ENCODE measurements around the gene ATG12.
A peak's percentile ranks its signal among the peaks of the same experiment; 100 is the strongest.
"Not testable (repeated sequence)": the region's sequence is repeated elsewhere in the genome, so short reads cannot be mapped to it uniquely, and the experiment has no call there.

ATG12 gene

GRCh38 chr5:115841382-115842088 is at the start of gene ATG12, which contains the start of gene AP3S1:
Gene ATG12, minus strand, starts transcription at chr5:115841565. Its CDS starts 13 bp downstream, at chr5:115841552.
Gene AP3S1, plus strand, starts transcription at chr5:115841935. Its CDS starts 103 bp downstream, at chr5:115842038.
- Histone ChIP-seq H3K4me3 (ENCODE audit: low read length) (peak within 1 kb of the TSS; percentile 99), H3K4me1 (ENCODE audit: control insufficient read depth, insufficient read depth, low read length) (peaks cover 60% of the 10 kb centered on the region), H3K9me3 (ENCODE audit: control insufficient read depth, low read length) (no peaks in the 10 kb centered on the region), H3K36me3 (ENCODE audit: control insufficient read depth, insufficient read depth, low read length, severe bottlenecking) (peaks cover 12% of the 10 kb centered on the region), H3K27me3 (replicated peaks; ENCODE audit: control insufficient read depth, insufficient read depth, low read length) (no peaks in the 10 kb centered on the region), H3K9ac (ENCODE audit: low read length) (peak within 1 kb of the TSS; percentile 87)
- peak; percentile 96 for DNase-seq (ENCODE audit: low read depth)

- no peaks in the 10 kb centered on the region for H3K9me3 ChIP-seq (ENCODE audit: control insufficient read depth, low read length)
- no peaks in the 10 kb centered on the region for H3K27me3 ChIP-seq (replicated peaks; ENCODE audit: control insufficient read depth, insufficient read depth, low read length)
- H3K9ac ChIP-seq (ENCODE audit: low read length): peak overlapping the region; percentile 44
- H3K4me1 ChIP-seq (ENCODE audit: control insufficient read depth, insufficient read depth, low read length): peaks cover 8% of the 10 kb centered on the region
- peak; percentile 67 for DNase-seq (ENCODE audit: low read depth)
- no peak overlapping the region for H3K4me3 ChIP-seq (ENCODE audit: low read length)
- peaks cover 11% of the 10 kb centered on the region for H3K36me3 ChIP-seq (ENCODE audit: control insufficient read depth, insufficient read depth, low read length, severe bottlenecking)
Observed at GRCh38 chr5:115888027-115888426, 46.7 kb upstream of the ATG12 start.

- not testable (repeated sequence) for H3K4me1 ChIP-seq (ENCODE audit: control insufficient read depth, insufficient read depth, low read length); H3K4me3 ChIP-seq (ENCODE audit: low read length); H3K9me3 ChIP-seq (ENCODE audit: control insufficient read depth, low read length); H3K27me3 ChIP-seq (replicated peaks; ENCODE audit: control insufficient read depth, insufficient read depth, low read length); DNase-seq (ENCODE audit: low read depth); H3K9ac ChIP-seq (ENCODE audit: low read length)
- H3K36me3 ChIP-seq (ENCODE audit: control insufficient read depth, insufficient read depth, low read length, severe bottlenecking): peaks cover 12% of the 10 kb centered on the region
Observed at GRCh38 chr5:115885208-115885607, 43.8 kb upstream of the ATG12 start.

GRCh38 chr5:115884704-115885103 is 43.3 kb upstream of the ATG12 start:
- Histone ChIP-seq H3K9me3 (ENCODE audit: control insufficient read depth, low read length) (no peaks in the 10 kb centered on the region), H3K4me3 (ENCODE audit: low read length) (no peak overlapping the region), H3K4me1 (ENCODE audit: control insufficient read depth, insufficient read depth, low read length) (peaks cover 8% of the 10 kb centered on the region), H3K36me3 (ENCODE audit: control insufficient read depth, insufficient read depth, low read length, severe bottlenecking) (peaks cover 12% of the 10 kb centered on the region), H3K9ac (ENCODE audit: low read length) (no peak overlapping the region), H3K27me3 (replicated peaks; ENCODE audit: control insufficient read depth, insufficient read depth, low read length) (no peaks in the 10 kb centered on the region)
- no peak for DNase-seq (ENCODE audit: low read depth)

GRCh38 chr5:115882434-115882833 is 41.1 kb upstream of the ATG12 start:
- not testable (repeated sequence) for H3K9ac ChIP-seq (ENCODE audit: low read length); H3K27me3 ChIP-seq (replicated peaks; ENCODE audit: control insufficient read depth, insufficient read depth, low read length); H3K4me3 ChIP-seq (ENCODE audit: low read length); H3K4me1 ChIP-seq (ENCODE audit: control insufficient read depth, insufficient read depth, low read length); DNase-seq (ENCODE audit: low read depth); H3K9me3 ChIP-seq (ENCODE audit: control insufficient read depth, low read length)
- H3K36me3 ChIP-seq (ENCODE audit: control insufficient read depth, insufficient read depth, low read length, severe bottlenecking): peaks cover 12% of the 10 kb centered on the region

- H3K9ac ChIP-seq (ENCODE audit: low read length); H3K36me3 ChIP-seq (ENCODE audit: control insufficient read depth, insufficient read depth, low read length, severe bottlenecking); H3K4me1 ChIP-seq (ENCODE audit: control insufficient read depth, insufficient read depth, low read length); DNase-seq (ENCODE audit: low read depth); H3K9me3 ChIP-seq (ENCODE audit: control insufficient read depth, low read length); H3K4me3 ChIP-seq (ENCODE audit: low read length); H3K27me3 ChIP-seq (replicated peaks; ENCODE audit: control insufficient read depth, insufficient read depth, low read length): not testable (repeated sequence)
Observed at GRCh38 chr5:115877342-115877741, 36.0 kb upstream of the ATG12 start.

- DNase-seq (ENCODE audit: low read depth): no peak
- Histone ChIP-seq H3K4me3 (ENCODE audit: low read length) (no peak overlapping the region), H3K27me3 (replicated peaks; ENCODE audit: control insufficient read depth, insufficient read depth, low read length) (no peaks in the 10 kb centered on the region), H3K9ac (ENCODE audit: low read length) (no peak overlapping the region), H3K9me3 (ENCODE audit: control insufficient read depth, low read length) (no peaks in the 10 kb centered on the region), H3K36me3 (ENCODE audit: control insufficient read depth, insufficient read depth, low read length, severe bottlenecking) (peaks cover 19% of the 10 kb centered on the region), H3K4me1 (ENCODE audit: control insufficient read depth, insufficient read depth, low read length) (peaks cover 9% of the 10 kb centered on the region)
Observed at GRCh38 chr5:115875447-115875846, 34.1 kb upstream of the ATG12 start.

GRCh38 chr5:115873392-115873791 is 32.0 kb upstream of the ATG12 start:
- no peak overlapping the region for H3K9ac ChIP-seq (ENCODE audit: low read length)
- peaks cover 9% of the 10 kb centered on the region for H3K4me1 ChIP-seq (ENCODE audit: control insufficient read depth, insufficient read depth, low read length)
- H3K9me3 ChIP-seq (ENCODE audit: control insufficient read depth, low read length): no peaks in the 10 kb centered on the region
- peaks cover 27% of the 10 kb centered on the region for H3K36me3 ChIP-seq (ENCODE audit: control insufficient read depth, insufficient read depth, low read length, severe bottlenecking)
- DNase-seq (ENCODE audit: low read depth): peak; percentile 50
- no peaks in the 10 kb centered on the region for H3K27me3 ChIP-seq (replicated peaks; ENCODE audit: control insufficient read depth, insufficient read depth, low read length)
- H3K4me3 ChIP-seq (ENCODE audit: low read length): no peak overlapping the region

- no peak overlapping the region for H3K4me3 ChIP-seq (ENCODE audit: low read length)
- peaks cover 27% of the 10 kb centered on the region for H3K36me3 ChIP-seq (ENCODE audit: control insufficient read depth, insufficient read depth, low read length, severe bottlenecking)
Observed at GRCh38 chr5:115872447-115872846, 31.1 kb upstream of the ATG12 start.

GRCh38 chr5:115869256-115869795 is 28.0 kb upstream of the ATG12 start:
- Histone ChIP-seq H3K9ac (ENCODE audit: low read length) (no peak overlapping the region), H3K27me3 (replicated peaks; ENCODE audit: control insufficient read depth, insufficient read depth, low read length) (no peaks in the 10 kb centered on the region), H3K9me3 (ENCODE audit: control insufficient read depth, low read length) (no peaks in the 10 kb centered on the region), H3K36me3 (ENCODE audit: control insufficient read depth, insufficient read depth, low read length, severe bottlenecking) (peaks cover 27% of the 10 kb centered on the region), H3K4me1 (ENCODE audit: control insufficient read depth, insufficient read depth, low read length) (peaks cover 6% of the 10 kb centered on the region), H3K4me3 (ENCODE audit: low read length) (no peak overlapping the region)
- no peak for DNase-seq (ENCODE audit: low read depth)

More at GRCh38 chr5:115872447-115872846, 31.1 kb upstream of the ATG12 start:
- DNase-seq (ENCODE audit: low read depth): no peak
- Histone ChIP-seq H3K9me3 (ENCODE audit: control insufficient read depth, low read length) (no peaks in the 10 kb centered on the region), H3K9ac (ENCODE audit: low read length) (no peak overlapping the region), H3K27me3 (replicated peaks; ENCODE audit: control insufficient read depth, insufficient read depth, low read length) (no peaks in the 10 kb centered on the region), H3K4me1 (ENCODE audit: control insufficient read depth, insufficient read depth, low read length) (peaks cover 9% of the 10 kb centered on the region)

- H3K4me1 ChIP-seq (ENCODE audit: control insufficient read depth, insufficient read depth, low read length): peaks cover 48% of the 10 kb centered on the region
- DNase-seq (ENCODE audit: low read depth): peak; percentile 33
- no peak overlapping the region for H3K4me3 ChIP-seq (ENCODE audit: low read length)
- H3K36me3 ChIP-seq (ENCODE audit: control insufficient read depth, insufficient read depth, low read length, severe bottlenecking): no peaks in the 10 kb centered on the region
- no peaks in the 10 kb centered on the region for H3K27me3 ChIP-seq (replicated peaks; ENCODE audit: control insufficient read depth, insufficient read depth, low read length)
- H3K9me3 ChIP-seq (ENCODE audit: control insufficient read depth, low read length): peaks cover 5% of the 10 kb centered on the region
- no peak overlapping the region for H3K9ac ChIP-seq (ENCODE audit: low read length)
Observed at GRCh38 chr5:115859378-115859777, 18.0 kb upstream of the ATG12 start.

Measured in adipocyte (in vitro differentiated cells).